Measurements from ENCODE around the gene NUPR2.

DNA sequence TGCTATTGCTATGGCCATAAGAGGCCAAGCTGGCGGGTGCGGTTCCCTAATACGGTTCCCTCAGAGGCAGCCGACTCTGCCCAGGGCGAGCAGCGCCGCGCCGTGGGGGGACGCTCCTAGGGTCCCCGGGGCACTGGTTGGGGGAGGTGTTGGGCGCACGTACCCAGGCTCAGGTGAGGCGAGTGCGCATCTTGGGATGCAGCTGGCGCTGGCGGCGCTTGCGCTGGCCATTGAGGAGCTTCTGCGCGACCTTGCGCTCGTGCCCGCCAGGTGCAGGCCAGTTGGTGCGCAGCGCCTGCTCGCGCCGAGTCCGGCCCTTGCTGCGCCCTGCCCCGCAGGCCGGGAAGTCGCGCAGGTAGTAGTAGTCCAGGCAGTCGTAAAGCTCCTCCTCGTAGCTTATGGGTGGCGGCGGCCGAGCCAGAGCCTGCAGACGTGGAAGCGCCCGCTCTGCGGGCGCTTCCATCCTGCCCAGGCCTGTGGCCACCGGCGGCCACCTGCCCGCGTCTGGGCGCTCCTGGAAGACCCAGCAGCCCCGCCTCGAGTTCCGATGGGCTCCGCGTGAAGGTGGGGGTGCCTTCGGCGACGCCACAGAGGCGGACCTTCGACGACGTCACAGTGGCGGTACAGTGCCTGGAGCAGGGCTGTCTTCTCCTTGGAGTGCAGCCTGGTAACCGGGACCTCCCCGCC lies at the start of gene NUPR2:
- TF ChIP-seq, protein P1, sequence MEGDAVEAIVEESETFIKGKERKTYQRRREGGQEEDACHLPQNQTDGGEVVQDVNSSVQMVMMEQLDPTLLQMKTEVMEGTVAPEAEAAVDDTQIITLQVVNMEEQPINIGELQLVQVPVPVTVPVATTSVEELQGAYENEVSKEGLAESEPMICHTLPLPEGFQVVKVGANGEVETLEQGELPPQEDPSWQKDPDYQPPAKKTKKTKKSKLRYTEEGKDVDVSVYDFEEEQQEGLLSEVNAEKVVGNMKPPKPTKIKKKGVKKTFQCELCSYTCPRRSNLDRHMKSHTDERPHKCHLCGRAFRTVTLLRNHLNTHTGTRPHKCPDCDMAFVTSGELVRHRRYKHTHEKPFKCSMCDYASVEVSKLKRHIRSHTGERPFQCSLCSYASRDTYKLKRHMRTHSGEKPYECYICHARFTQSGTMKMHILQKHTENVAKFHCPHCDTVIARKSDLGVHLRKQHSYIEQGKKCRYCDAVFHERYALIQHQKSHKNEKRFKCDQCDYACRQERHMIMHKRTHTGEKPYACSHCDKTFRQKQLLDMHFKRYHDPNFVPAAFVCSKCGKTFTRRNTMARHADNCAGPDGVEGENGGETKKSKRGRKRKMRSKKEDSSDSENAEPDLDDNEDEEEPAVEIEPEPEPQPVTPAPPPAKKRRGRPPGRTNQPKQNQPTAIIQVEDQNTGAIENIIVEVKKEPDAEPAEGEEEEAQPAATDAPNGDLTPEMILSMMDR (IDR thresholded peaks at IDR 0.05) = no peak
- no peak for TF ChIP-seq POLR2A (IDR thresholded peaks at IDR 0.05)

Data from lower leg skin (tissue), 3 donors.